ENCODE data around the gene MMUT.
"Not testable (repeated sequence)": the region's sequence is repeated elsewhere in the genome, so short reads cannot be mapped to it uniquely, and the experiment has no call there.

MMUT gene

GRCh38 chr6:49462927-49463611, at the start of gene MMUT, which contains the start of gene CENPQ:
Gene MMUT (minus strand): TSS chr6:49463253. CDS start chr6:49459466, 3,787 bp downstream.
Gene CENPQ (plus strand): TSS chr6:49463370. CDS start chr6:49470177, 6,807 bp downstream.
- in situ Hi-C loops (cut with MboI; ENCODE audit: low sequenced_read_pairs) = no loop called here

GRCh38 chr6:49509342-49509741, 46.3 kb upstream of the MMUT start:
- in situ Hi-C loops (cut with MboI; ENCODE audit: low sequenced_read_pairs) = no loop called here

- in situ Hi-C loops (cut with MboI; ENCODE audit: low sequenced_read_pairs) = no loop called here
Measured at GRCh38 chr6:49506569-49507111, 43.6 kb upstream of the MMUT start.

GRCh38 chr6:49504666-49505065, 41.6 kb upstream of the MMUT start:
- in situ Hi-C loops (cut with MboI; ENCODE audit: low sequenced_read_pairs) = no loop called here

GRCh38 chr6:49499623-49500022, 36.6 kb upstream of the MMUT start, which contains the start of gene GLYATL3:
Gene GLYATL3 (plus strand): TSS chr6:49499923. CDS start chr6:49511991, 12,068 bp downstream.
- in situ Hi-C loops (cut with MboI; ENCODE audit: low sequenced_read_pairs) = no loop called here

- in situ Hi-C loops (cut with MboI; ENCODE audit: low sequenced_read_pairs) = no loop called here
Measured at GRCh38 chr6:49499126-49499525, 36.1 kb upstream of the MMUT start.

- in situ Hi-C loops (cut with MboI; ENCODE audit: low sequenced_read_pairs) = no loop called here
Measured at GRCh38 chr6:49497304-49497703, 34.3 kb upstream of the MMUT start.

- in situ Hi-C loops (cut with MboI; ENCODE audit: low sequenced_read_pairs) = no loop called here
Measured at GRCh38 chr6:49490633-49491032, 27.6 kb upstream of the MMUT start.

- in situ Hi-C loops (cut with MboI; ENCODE audit: low sequenced_read_pairs) = not testable (repeated sequence)
Measured at GRCh38 chr6:49483380-49483779, 20.3 kb upstream of the MMUT start.

GRCh38 chr6:49481846-49482245, 18.8 kb upstream of the MMUT start:
- in situ Hi-C loops (cut with MboI; ENCODE audit: low sequenced_read_pairs) = not testable (repeated sequence)

GRCh38 chr6:49479308-49479970, 16.4 kb upstream of the MMUT start:
- in situ Hi-C loops (cut with MboI; ENCODE audit: low sequenced_read_pairs) = no loop called here

- in situ Hi-C loops (cut with MboI; ENCODE audit: low sequenced_read_pairs) = not testable (repeated sequence)
Measured at GRCh38 chr6:49476564-49476963, 13.5 kb upstream of the MMUT start.

GRCh38 chr6:49468042-49468441, 5.0 kb upstream of the MMUT start:
- in situ Hi-C loops (cut with MboI; ENCODE audit: low sequenced_read_pairs) = no loop called here

GRCh38 chr6:49464691-49465090, 1.6 kb upstream of the MMUT start:
- in situ Hi-C loops (cut with MboI; ENCODE audit: low sequenced_read_pairs) = no loop called here

- in situ Hi-C loops (cut with MboI; ENCODE audit: low sequenced_read_pairs) = no loop called here
Measured at GRCh38 chr6:49463612-49463967, 537 bp upstream of the MMUT start.

GRCh38 chr6:49462599-49462926, 490 bp downstream of the MMUT start:
- in situ Hi-C loops (cut with MboI; ENCODE audit: low sequenced_read_pairs) = no loop called here

- in situ Hi-C loops (cut with MboI; ENCODE audit: low sequenced_read_pairs) = no loop called here
Measured at GRCh38 chr6:49462071-49462470, 982 bp downstream of the MMUT start.

GRCh38 chr6:49457771-49458170, 5.3 kb downstream of the MMUT start:
- in situ Hi-C loops (cut with MboI; ENCODE audit: low sequenced_read_pairs) = no loop called here

GRCh38 chr6:49454787-49455709, 8.0 kb downstream of the MMUT start:
- in situ Hi-C loops (cut with MboI; ENCODE audit: low sequenced_read_pairs) = no loop called here

GRCh38 chr6:49453221-49453620, 9.8 kb downstream of the MMUT start:
- in situ Hi-C loops (cut with MboI; ENCODE audit: low sequenced_read_pairs) = no loop called here

GRCh38 chr6:49430866-49431265, 32.2 kb downstream of the MMUT start:
- in situ Hi-C loops (cut with MboI; ENCODE audit: low sequenced_read_pairs) = no loop called here

Measured in HL-60/S4 treated with phorbol 12-myristate 13-acetate at 8.2 ng/mL for 4 days and 3 days (cell line).